ENCODE results near the gene CD200R1L.

- no peak for TF ChIP-seq EZH2 (IDR thresholded peaks at IDR 0.05; ENCODE audit: insufficient read depth, poor library complexity, severe bottlenecking)
- no peak for TF ChIP-seq EZH2phosphoT487 (IDR thresholded peaks at IDR 0.05; ENCODE audit: insufficient read depth, low read depth)
Measured at GRCh38 chr3:112770032-112770626, 76.5 kb downstream of the CD200R1L start.

Measured in GM23248 (cell line).